Stimulated activated CD4-positive, alpha-beta T cell treated with anti-CD3 and anti-CD28 coated beads, Interleukin-15, amount 100 ng/mL, for 24 hours (primary cell): ENCODE measurements around the gene MRE11.
"Not testable (repeated sequence)": the region's sequence is repeated elsewhere in the genome, so short reads cannot be mapped to it uniquely, and the experiment has no call there.

Source experiments
- DNase-seq: peaks from one replicate; pipeline ENCODE4 v3.0.0-alpha.2; 2020

MRE11 gene

GRCh38 chr11:94418123-94418765, 75.4 kb downstream of the MRE11 start:
- no peak for DNase-seq

GRCh38 chr11:94417386-94417987, 76.2 kb downstream of the MRE11 start:
- DNase-seq: no peak

GRCh38 chr11:94405062-94405833, 88.4 kb downstream of the MRE11 start:
- no peak for DNase-seq

- DNase-seq: no peak
Observed at GRCh38 chr11:94402355-94402754, 91.3 kb downstream of the MRE11 start.

GRCh38 chr11:94401773-94402265, 91.8 kb downstream of the MRE11 start:
- DNase-seq: no peak

- DNase-seq: no peak
Observed at GRCh38 chr11:94400839-94401772, 92.5 kb downstream of the MRE11 start, which contains the start of gene GPR83. Gene GPR83, minus strand, starts transcription at chr11:94401419. Its CDS starts 172 bp downstream, at chr11:94401247.

GRCh38 chr11:94400457-94400838, 93.2 kb downstream of the MRE11 start:
- DNase-seq: no peak

- DNase-seq: no peak
Observed at GRCh38 chr11:94400050-94400449, 93.6 kb downstream of the MRE11 start.

GRCh38 chr11:94398101-94398500, 95.5 kb downstream of the MRE11 start:
- DNase-seq: no peak

- no peak for DNase-seq
Observed at GRCh38 chr11:94396282-94396681, 97.4 kb downstream of the MRE11 start.

- not testable (repeated sequence) for DNase-seq
Observed at GRCh38 chr11:94391937-94392336, 101.7 kb downstream of the MRE11 start.

GRCh38 chr11:94379613-94380012, 114.0 kb downstream of the MRE11 start:
- no peak for DNase-seq

- no peak for DNase-seq
Observed at GRCh38 chr11:94376841-94377240, 116.8 kb downstream of the MRE11 start.

GRCh38 chr11:94370576-94370975, 123.1 kb downstream of the MRE11 start:
- not testable (repeated sequence) for DNase-seq
